ENCODE results near the gene LSM14A. TPM values are rescaled to one million over a fixed set of nuclear protein-coding genes. Genes with fewer than 3 reads are reported as not detected.
A peak's percentile ranks its signal among the peaks of the same experiment; 100 is the strongest.

The LSM14A gene
- total and polyA plus RNA-seq, 2 of the 8 experiments (the other 6 are each of a cell fraction or from before 2014, with no cell fraction given) = 117 to 195 TPM

DNA sequence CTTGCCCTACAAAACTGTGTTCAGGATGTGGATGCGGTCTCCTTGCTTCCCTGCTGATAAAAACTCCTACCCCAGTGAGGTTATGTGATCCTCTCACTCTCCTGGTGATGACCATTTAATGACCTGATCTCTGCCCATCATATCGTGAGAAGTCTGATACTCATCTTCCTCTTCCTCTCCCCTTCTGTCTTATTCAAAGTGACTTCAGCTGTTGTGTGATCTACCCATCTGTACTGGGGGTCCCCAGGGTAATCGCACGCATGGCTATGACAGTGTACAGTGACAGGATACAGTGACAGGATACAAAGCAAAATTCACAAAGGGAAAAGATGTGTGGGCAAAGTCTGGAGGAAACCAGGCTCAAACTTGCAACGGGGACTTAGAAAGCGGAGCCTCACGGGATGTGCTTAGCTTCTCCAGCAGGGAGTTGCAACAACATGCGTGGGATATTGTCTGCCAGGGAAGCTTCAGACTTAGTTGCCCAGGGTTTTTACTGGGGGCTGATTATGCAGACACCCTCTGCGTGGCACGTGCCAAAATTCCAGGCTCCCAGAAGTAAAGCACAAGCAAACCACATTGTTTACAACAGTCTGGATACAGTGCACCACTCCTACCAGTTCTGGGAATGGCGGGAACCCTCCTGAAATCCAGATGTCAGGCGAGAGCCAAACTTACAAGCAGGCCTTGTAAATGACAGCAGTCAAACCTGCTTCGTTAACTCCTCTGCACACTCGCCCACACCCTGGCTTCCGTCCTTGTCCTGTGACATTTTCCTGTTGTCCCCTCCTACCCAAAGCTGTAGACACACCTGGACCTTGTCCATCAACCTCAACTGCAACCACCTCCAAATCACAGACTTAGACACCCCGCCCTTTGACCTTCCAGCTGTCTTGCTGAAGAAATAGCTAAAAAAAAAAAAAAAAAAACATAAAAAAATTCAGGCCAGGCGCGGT lies 64.0 kb downstream of the LSM14A start:
- DNase-seq (ENCODE audit: low read depth in 1 of 2, low spot score in 2 of 2) = no peak
- Histone ChIP-seq H3K23ac (ENCODE audit: insufficient read length) (no peak overlapping the region), H4K91ac (replicated peaks; ENCODE audit: insufficient read length, low read length) (peak overlapping the region; percentile 84), H3K79me2 (ENCODE audit: control insufficient read depth in 1 of 2, insufficient read depth in 2 of 2, low read length in 2 of 2) (no peaks in the 10 kb centered on the region), H2AK5ac (ENCODE audit: low read depth, low read length) (peak overlapping the region; percentile 34; the same call in 1 of the 2 replicates), H3K14ac (ENCODE audit: insufficient read length) (no peak overlapping the region), H2BK15ac (ENCODE audit: low read length) (0 out of 2 replicates have a peak overlapping the region, but pooled peaks have one; percentile 81), H2BK20ac (ENCODE audit: low read length) (peak overlapping the region; percentile 95; the same call in 1 of the 2 replicates), H2BK12ac (ENCODE audit: low read depth, low read length) (no peak overlapping the region), H3K4me1 (replicated peaks in 1 of 4; ENCODE audit: control insufficient read depth in 3 of 4, insufficient read depth in 4 of 4, low read length in 3 of 4) (peaks cover 1 to 4% (median 3%) of the 10 kb centered on the region in 4 experiments; a peak in 3 of 7 replicates), H4K20me1 (replicated peaks in 1 of 2; ENCODE audit: control insufficient read depth in 1 of 2, insufficient read depth in 2 of 2, low read length in 2 of 2) (no peaks in the 10 kb centered on the region), H3K23me2 (ENCODE audit: low read depth, low read length) (no peaks in the 10 kb centered on the region), H3K27ac (ENCODE audit: low read depth, low read length) (no peak overlapping the region), H3K36me3 (ENCODE audit: control insufficient read depth in 2 of 4, insufficient read depth in 4 of 4, low read length in 3 of 4) (no peaks in the 10 kb centered on the region), H3K27me3 (replicated peaks in 1 of 4; ENCODE audit: control insufficient read depth in 3 of 4, extremely low read depth in 1 of 4, insufficient read depth in 3 of 4, low read length in 3 of 4) (no peaks in the 10 kb centered on the region), H3K4me3 (ENCODE audit: extremely low read depth in 1 of 4, insufficient read depth in 2 of 4, low read depth in 3 of 4, low read length in 4 of 4) (no peak overlapping the region), H3K56ac (replicated peaks; ENCODE audit: insufficient read length, low read depth, low read length) (no peak overlapping the region), H3K79me1 (ENCODE audit: low read depth, low read length) (no peaks in the 10 kb centered on the region), H3K18ac (ENCODE audit: extremely low read depth, low read length) (peak overlapping the region; percentile 82; the same call in 1 of the 2 replicates), H4K5ac (ENCODE audit: insufficient read length, low read depth, low read length) (peak overlapping the region; percentile 70), H2BK120ac (replicated peaks; ENCODE audit: low read depth, low read length) (no peak overlapping the region), H3K4me2 (ENCODE audit: insufficient read depth in 1 of 2, low read depth in 2 of 2, low read length in 2 of 2) (no peak overlapping the region), H2AFZ (ENCODE audit: low read length) (no peak overlapping the region), H3K9me3 (ENCODE audit: insufficient read depth in 2 of 2, low read depth in 1 of 2, low read length in 1 of 2) (no peaks in the 10 kb centered on the region), H4K8ac (ENCODE audit: extremely low read depth, insufficient read depth, low read length) (no peak overlapping the region; the same call in 1 of the 2 replicates), H3K9ac (replicated peaks in 1 of 4; ENCODE audit: extremely low read depth in 1 of 4, low read depth in 3 of 4, low read length in 3 of 4) (no peak overlapping the region), H2BK5ac (ENCODE audit: low read depth, low read length) (peak overlapping the region; percentile 22; the same call in 1 of the 2 replicates), H3K4ac (replicated peaks; ENCODE audit: insufficient read length, low read depth, low read length) (peak overlapping the region; percentile 87)
- WGBS, 2 experiments (ENCODE audit: extremely low coverage in 1 of 2, insufficient coverage in 1 of 2, insufficient read length in 1 of 2, insufficient replicate concordance in 2 of 2, low coverage in 1 of 2, low lambda C conversion rate in 2 of 2, missing lambda C conversion rate in 1 of 2) = 85% methylated on average over 16 of the region's 18 CpGs; no CpG with 5 or more reads in 1 of the 2 experiments
- FAIRE-seq = no peak
- POLR2A ChIA-PET (ENCODE audit: partially characterized antibody) = interaction anchor here (0.5 to 1.6 kb wide), 7 partner anchors 8 to 88 kb away, joined by 3 to 5 read pairs (median 4); no protein-coding TSS in a partner anchor
- no peak for TF ChIP-seq SP4 (IDR thresholded peaks at IDR 0.05; ENCODE audit: low read length)
- 0 out of 2 replicates have a peak, but pooled peaks have one; percentile 35 for TF ChIP-seq POLR2AphosphoS5 (IDR thresholded peaks at IDR 0.05; ENCODE audit: low read depth, low read length)
- CTCF ChIA-PET (ENCODE audit: partially characterized antibody) = interaction anchor here (0.8 to 1.8 kb wide), 5 partner anchors 17 to 110 kb away, joined by 3 to 10 read pairs (median 5); no protein-coding TSS in a partner anchor
